ENCODE measurements around the gene PRTFDC1.

DNA sequence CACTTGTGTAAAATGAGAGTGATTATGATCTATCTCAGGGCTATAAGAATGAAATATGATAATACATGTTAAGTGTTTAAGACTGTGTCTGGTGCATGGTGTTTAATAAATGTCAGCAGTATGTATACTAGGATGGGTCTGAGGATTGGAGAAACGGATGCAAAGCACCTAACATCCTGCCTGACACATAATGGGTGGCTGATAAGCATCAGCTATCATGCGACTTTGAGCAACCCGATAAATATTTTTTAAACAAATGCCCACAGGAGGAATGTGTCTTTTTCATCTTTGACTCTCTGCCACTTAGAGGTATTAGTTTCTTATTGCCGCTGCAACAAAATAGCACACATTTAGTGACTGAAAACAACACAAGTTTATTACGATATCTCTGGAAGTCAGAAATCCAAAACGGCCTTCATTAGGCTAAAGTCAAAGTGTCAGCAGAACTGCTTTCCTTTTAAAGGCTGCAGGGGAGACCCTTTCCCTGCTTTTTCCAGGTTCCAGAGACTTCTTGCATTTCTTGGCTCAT, 135.5 kb downstream of the PRTFDC1 start:
- no peak for TF ChIP-seq EZH2 (IDR thresholded peaks at IDR 0.05; ENCODE audit: low read depth)
- TF ChIP-seq, protein P1, sequence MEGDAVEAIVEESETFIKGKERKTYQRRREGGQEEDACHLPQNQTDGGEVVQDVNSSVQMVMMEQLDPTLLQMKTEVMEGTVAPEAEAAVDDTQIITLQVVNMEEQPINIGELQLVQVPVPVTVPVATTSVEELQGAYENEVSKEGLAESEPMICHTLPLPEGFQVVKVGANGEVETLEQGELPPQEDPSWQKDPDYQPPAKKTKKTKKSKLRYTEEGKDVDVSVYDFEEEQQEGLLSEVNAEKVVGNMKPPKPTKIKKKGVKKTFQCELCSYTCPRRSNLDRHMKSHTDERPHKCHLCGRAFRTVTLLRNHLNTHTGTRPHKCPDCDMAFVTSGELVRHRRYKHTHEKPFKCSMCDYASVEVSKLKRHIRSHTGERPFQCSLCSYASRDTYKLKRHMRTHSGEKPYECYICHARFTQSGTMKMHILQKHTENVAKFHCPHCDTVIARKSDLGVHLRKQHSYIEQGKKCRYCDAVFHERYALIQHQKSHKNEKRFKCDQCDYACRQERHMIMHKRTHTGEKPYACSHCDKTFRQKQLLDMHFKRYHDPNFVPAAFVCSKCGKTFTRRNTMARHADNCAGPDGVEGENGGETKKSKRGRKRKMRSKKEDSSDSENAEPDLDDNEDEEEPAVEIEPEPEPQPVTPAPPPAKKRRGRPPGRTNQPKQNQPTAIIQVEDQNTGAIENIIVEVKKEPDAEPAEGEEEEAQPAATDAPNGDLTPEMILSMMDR (conservative IDR thresholded peaks at IDR 0.05), result no peak
